Naive thymus-derived CD4-positive, alpha-beta T cell (primary cell): ENCODE results near the gene APPBP2. TPM values are rescaled to one million over a fixed set of nuclear protein-coding genes. Genes with fewer than 3 reads are reported as not detected.

Experiments
- ATAC-seq: fragments of 150-1000 bp; cut with Tn5 transposase; 2 replicates; pipeline ENCODE4 v1.10.0; 2021; ENCODE audit warnings: mild to moderate bottlenecking, moderate library complexity
- CTCF ChIA-PET: fragments of 350-600 bp; sonication (Branson Sonifier 250); formaldehyde crosslinking; loops from one replicate; lab custom pipeline; 2021; ENCODE audit warnings: antibody characterized with exemption; lab: Charles Lee
- POLR2A ChIA-PET: fragments of 350-600 bp; sonication (Branson Sonifier 250); formaldehyde crosslinking; loops from one replicate; lab custom pipeline; 2021; ENCODE audit warnings: antibody characterized with exemption, inconsistent platforms; lab: Charles Lee
- DNase-seq, 9 donors: peaks; one replicate each; pipeline versions ENCODE4 v3.0.0 to v3.0.0-alpha.2; 2020 to 2022; ENCODE audit warnings: mixed read lengths in 1 of 9
- H3K27ac ChIP-seq: one replicate; pipeline ENCODE4 v1.7.0; 2013; ENCODE audit warnings: mild to moderate bottlenecking, low read depth, low read length, moderate library complexity
- H3K27me3 ChIP-seq, 2 donors: one replicate each; pipeline ENCODE4 v1.7.0; 2013; ENCODE audit warnings: low read length in 2 of 2, mild to moderate bottlenecking in 2 of 2, moderate library complexity in 2 of 2; ENCODE audit not compliant: control insufficient read depth in 2 of 2, insufficient read depth in 2 of 2
- H3K36me3 ChIP-seq, 3 experiments: 1 replicate in 2 of 3; 2 replicates in 1 of 3; pipeline ENCODE4 v1.7.0; 2013; ENCODE audit warnings: low read length in 3 of 3, mild to moderate bottlenecking in 3 of 3, moderate library complexity in 1 of 3; ENCODE audit not compliant: insufficient read depth in 3 of 3, control insufficient read depth in 2 of 3
- H3K4me1 ChIP-seq, 2 donors: one replicate each; pipeline ENCODE4 v1.7.0; 2013; ENCODE audit warnings: low read length in 2 of 2, mild to moderate bottlenecking in 2 of 2, moderate library complexity in 1 of 2; ENCODE audit not compliant: control insufficient read depth in 2 of 2, insufficient read depth in 2 of 2
- H3K4me3 ChIP-seq: 2 replicates; pipeline ENCODE4 v1.7.0; 2013; ENCODE audit warnings: mild to moderate bottlenecking, low read length
- H3K9me3 ChIP-seq, 3 experiments: 1 replicate in 2 of 3; 2 replicates in 1 of 3; pipeline ENCODE4 v1.7.0; 2013; ENCODE audit warnings: low read length in 3 of 3; ENCODE audit not compliant: control insufficient read depth in 2 of 3
- H3K27ac Mint-ChIP-seq, 9 donors: one replicate each; pipeline ENCODE4 v1.8.0; 2020 to 2022; ENCODE audit warnings: mixed read lengths in 9 of 9, mild to moderate bottlenecking in 8 of 9, moderate library complexity in 5 of 9, inconsistent platforms in 2 of 9
- H3K27me3 Mint-ChIP-seq, 5 donors: one replicate each; pipeline ENCODE4 v1.8.0; 2021 to 2022; ENCODE audit warnings: mixed read lengths in 5 of 5, mild to moderate bottlenecking in 1 of 5
- H3K36me3 Mint-ChIP-seq, 5 donors: one replicate each; pipeline ENCODE4 v1.8.0; 2020 to 2022; ENCODE audit warnings: mixed read lengths in 5 of 5, mild to moderate bottlenecking in 3 of 5, inconsistent platforms in 1 of 5
- H3K4me1 Mint-ChIP-seq, 7 donors: one replicate each; pipeline ENCODE4 v1.8.0; 2020 to 2022; ENCODE audit warnings: mixed read lengths in 7 of 7, mild to moderate bottlenecking in 3 of 7, inconsistent platforms in 1 of 7
- H3K4me3 Mint-ChIP-seq, 10 donors: one replicate each; pipeline ENCODE4 v1.8.0; 2020 to 2022; ENCODE audit warnings: mild to moderate bottlenecking in 10 of 10, mixed read lengths in 10 of 10, moderate library complexity in 6 of 10, inconsistent platforms in 2 of 10
- H3K9me3 Mint-ChIP-seq, 11 donors: one replicate each; pipeline ENCODE4 v1.8.0; 2020 to 2022; ENCODE audit warnings: mixed read lengths in 11 of 11, mild to moderate bottlenecking in 4 of 11, inconsistent platforms in 1 of 11, moderate library complexity in 1 of 11
- intact Hi-C, 2 donors: fragments of 100-400 bp; cut with micrococcal nuclease; formaldehyde crosslinking; loops; one replicate each; pipeline ENCODE4 v1.15.1; 2023
- polyA plus RNA-seq, 2 donors: library from polyadenylated mRNA; unstranded; fragments of 300-500 nt; fragmentation: Illumina TruSeq; gene quantifications; one replicate each; pipeline ENCODE4 v1.2.3, GENCODE V29; 2021
- total RNA-seq, 6 experiments: library from RNA in 5 of 6; stranded (reverse) in 5 of 6; gene quantifications; 1 replicate in 5 of 6; 2 replicates in 1 of 6; pipeline ENCODE4 v1.2.3 and lab custom pipeline; 2021 to 2026

APPBP2 gene
- total and polyA plus RNA-seq, 7 experiments from 2014 or later: 23.4 to 47.5 (median 29.0) TPM

DNA sequence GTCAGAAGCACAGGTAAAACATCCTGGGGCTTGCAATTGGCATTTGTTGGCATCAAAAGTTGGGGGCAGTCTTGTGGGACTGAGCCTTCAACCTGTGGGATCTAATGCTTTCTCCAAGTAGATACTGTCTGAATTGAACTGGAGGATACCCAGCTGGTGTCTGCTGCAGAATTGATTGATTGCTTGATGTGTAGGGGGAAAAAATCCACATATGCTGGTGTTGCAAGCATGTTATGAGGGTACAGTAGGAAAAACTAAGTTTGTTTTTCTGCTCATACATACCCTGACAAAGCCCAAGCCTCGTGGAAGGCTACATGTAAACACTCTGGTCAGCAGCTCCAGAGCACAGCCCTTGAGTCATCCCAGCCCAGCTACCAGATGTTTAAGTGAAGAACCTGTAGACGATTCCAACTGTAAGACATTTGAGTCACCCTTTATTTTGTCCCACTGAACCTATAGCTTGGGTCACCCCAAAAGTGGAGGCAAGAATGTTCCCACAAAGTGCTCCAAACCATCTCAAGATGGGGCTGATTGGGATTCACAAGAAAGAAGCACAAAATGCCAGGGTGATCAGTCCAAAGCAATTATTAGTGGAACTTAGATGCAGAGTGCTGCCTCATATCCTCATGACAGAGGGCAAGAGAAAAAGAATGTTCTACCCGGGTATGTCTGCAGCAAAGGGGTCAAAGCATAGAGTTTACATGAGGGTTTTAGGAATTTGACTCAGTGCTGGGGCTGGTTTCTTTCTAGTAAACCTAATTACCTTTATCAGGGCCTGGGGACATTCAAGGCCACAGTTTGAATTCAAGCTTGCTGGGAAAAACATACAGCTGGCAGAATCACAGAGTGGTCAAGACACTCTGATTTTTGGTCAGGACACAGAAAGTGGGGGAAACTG, 9.6 kb upstream of the APPBP2 start:
- ChIA-PET CTCF (no interaction called here), POLR2A (interaction anchor here (0.9 kb wide), 1 partner anchor 8 kb away, joined by 4 read pairs; no protein-coding TSS in a partner anchor)
- Histone ChIP-seq H3K4me1 (no peaks in the 10 kb centered on the region), H3K27ac (no peak overlapping the region), H3K36me3 (no peaks in the 10 kb centered on the region), H3K27me3 (no peaks in the 10 kb centered on the region), H3K9me3 (no peaks in the 10 kb centered on the region), H3K4me3 (no peak overlapping the region)
- ATAC-seq (no peak), DNase-seq (no peak)
- Mint-ChIP-seq H3K4me1 (peaks cover 0 to 2% (median 0%) of the 10 kb centered on the region in 7 donors), H3K36me3 (peaks cover 0 to 4% (median 0%) of the 10 kb centered on the region in 5 donors), H3K27ac (peak overlapping the region in 1 of 9 donors; percentile 25), H3K4me3 (no peak overlapping the region), H3K27me3 (peaks cover 0 to 5% (median 4%) of the 10 kb centered on the region in 5 donors), H3K9me3 (no peaks in the 10 kb centered on the region)
- intact Hi-C loops: no loop called here

DNA sequence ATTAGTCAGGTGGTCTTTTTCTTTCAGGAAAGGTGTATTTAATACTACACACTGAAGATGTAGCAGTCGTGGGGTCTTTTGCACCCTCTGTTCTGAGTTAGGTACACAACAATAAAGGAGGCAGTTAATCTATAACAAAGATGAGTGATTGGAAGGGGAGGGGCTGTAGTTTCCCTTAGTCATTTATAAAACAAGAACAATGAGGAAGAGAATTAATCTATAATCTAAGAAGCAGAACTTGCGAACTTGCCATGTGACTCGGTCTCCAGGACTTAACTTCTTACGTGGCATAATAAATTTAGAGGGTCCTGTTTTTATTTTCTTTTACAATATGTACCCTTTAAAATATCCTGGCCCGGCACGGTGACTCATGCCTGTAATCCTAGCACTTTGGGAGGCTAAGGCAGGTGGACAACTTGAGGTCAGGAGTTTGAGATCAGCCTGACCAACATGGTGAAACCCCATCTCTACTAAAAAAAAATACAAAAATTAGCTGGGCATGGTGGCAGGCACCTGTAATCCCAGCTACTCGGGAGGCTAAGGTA, 8.6 kb upstream of the APPBP2 start:
- intact Hi-C loops: no loop called here
- ChIA-PET POLR2A (no interaction called here), CTCF (no interaction called here)
- H3K27ac ChIP-seq: no peak overlapping the region
- H3K9me3 ChIP-seq: no peaks in the 10 kb centered on the region
- no peak overlapping the region for H3K4me3 Mint-ChIP-seq
- H3K4me3 ChIP-seq: no peak overlapping the region
- H3K4me1 Mint-ChIP-seq: peaks cover 0 to 2% (median 0%) of the 10 kb centered on the region in 7 donors
- H3K4me1 ChIP-seq: no peaks in the 10 kb centered on the region
- H3K27me3 ChIP-seq: no peaks in the 10 kb centered on the region
- no peaks in the 10 kb centered on the region for H3K36me3 ChIP-seq
- H3K9me3 Mint-ChIP-seq: no peaks in the 10 kb centered on the region
- H3K27me3 Mint-ChIP-seq: peaks cover 0 to 5% (median 4%) of the 10 kb centered on the region in 5 donors
- peaks cover 0 to 4% (median 0%) of the 10 kb centered on the region in 5 donors for H3K36me3 Mint-ChIP-seq
- ATAC-seq: no peak
- no peak overlapping the region for H3K27ac Mint-ChIP-seq
- no peak for DNase-seq

DNA sequence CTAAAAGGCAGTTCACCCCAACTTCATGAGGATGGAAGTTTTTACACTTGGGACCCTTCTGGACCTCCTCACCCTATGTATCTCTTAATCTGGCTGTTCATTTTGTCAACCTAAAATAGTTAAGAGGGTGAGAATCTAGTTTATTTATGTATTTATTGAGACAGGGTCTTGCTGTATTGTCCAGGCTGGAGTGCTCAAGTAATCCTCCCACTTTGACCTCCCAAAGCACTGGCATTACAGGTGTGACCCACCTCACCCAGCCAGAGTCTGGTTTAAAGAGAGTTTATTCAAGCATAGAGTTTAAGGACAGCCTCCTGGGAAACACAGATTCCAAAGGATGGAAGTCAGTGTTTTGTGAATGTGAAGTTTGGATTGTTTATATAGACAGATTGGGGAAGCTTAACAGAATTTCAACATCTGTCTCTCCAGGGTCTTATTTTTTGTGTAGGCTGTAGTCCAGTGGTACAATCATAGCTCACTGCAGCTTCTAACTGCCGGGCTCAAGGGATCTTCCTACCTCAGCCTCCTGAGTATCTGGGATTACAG, 8.0 kb upstream of the APPBP2 start:
- DNase-seq (no peak), ATAC-seq (no peak)
- no peaks in the 10 kb centered on the region for H3K9me3 Mint-ChIP-seq
- peaks cover 0 to 4% (median 0%) of the 10 kb centered on the region in 5 donors for H3K36me3 Mint-ChIP-seq
- ChIA-PET POLR2A (no interaction called here), CTCF (no interaction called here)
- no peak overlapping the region for H3K27ac ChIP-seq
- H3K9me3 ChIP-seq: no peaks in the 10 kb centered on the region
- no peaks in the 10 kb centered on the region for H3K27me3 ChIP-seq
- H3K4me1 Mint-ChIP-seq: peaks cover 0 to 2% (median 0%) of the 10 kb centered on the region in 7 donors
- no peak overlapping the region for H3K4me3 Mint-ChIP-seq
- H3K27me3 Mint-ChIP-seq: peaks cover 0 to 5% (median 4%) of the 10 kb centered on the region in 5 donors
- intact Hi-C loops: no loop called here
- H3K27ac Mint-ChIP-seq: no peak overlapping the region
- no peaks in the 10 kb centered on the region for H3K36me3 ChIP-seq
- H3K4me3 ChIP-seq: no peak overlapping the region
- no peaks in the 10 kb centered on the region for H3K4me1 ChIP-seq

DNA sequence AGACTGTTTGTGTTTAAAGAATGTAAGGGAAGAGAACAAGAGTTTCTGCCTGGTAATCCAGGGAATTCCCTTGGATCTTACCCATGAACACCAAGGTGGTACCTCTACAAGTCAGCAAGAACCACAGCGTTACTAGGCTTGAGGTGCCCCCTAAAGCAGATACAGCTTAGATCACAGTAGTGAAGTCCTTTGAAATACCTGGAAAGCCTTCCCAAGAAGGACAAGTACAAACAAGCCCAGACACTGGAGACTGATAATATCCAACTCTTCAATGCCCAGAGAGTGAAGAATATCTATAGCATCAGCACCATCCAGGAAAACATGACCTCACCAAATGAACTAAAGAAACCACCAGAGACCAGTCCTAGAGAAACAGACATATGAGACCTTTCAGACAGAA, 3.8 kb upstream of the APPBP2 start:
- H3K27me3 ChIP-seq: no peaks in the 10 kb centered on the region
- ChIA-PET CTCF (no interaction called here), POLR2A (no interaction called here)
- Mint-ChIP-seq H3K4me3 (no peak overlapping the region), H3K27ac (no peak overlapping the region), H3K9me3 (no peaks in the 10 kb centered on the region), H3K4me1 (peaks cover 5 to 24% (median 19%) of the 10 kb centered on the region in 7 donors), H3K36me3 (peaks cover 0 to 4% (median 0%) of the 10 kb centered on the region in 5 donors), H3K27me3 (peaks cover 0 to 2% (median 0%) of the 10 kb centered on the region in 5 donors)
- ATAC-seq (no peak), DNase-seq (no peak)
- H3K9me3 ChIP-seq: no peaks in the 10 kb centered on the region
- H3K4me3 ChIP-seq: no peak overlapping the region
- H3K36me3 ChIP-seq: peaks cover 0 to 12% (median 0%) of the 10 kb centered on the region in 3 experiments
- intact Hi-C loops: loop anchor here (5.0 to 10.0 kb wide), 5 partner anchors 107 to 1537 kb away; partner anchors contain the start of genes DHX40 (in 1 of the 2) and MED13 (in 1 of the 2)
- H3K4me1 ChIP-seq: peaks cover 0 to 4% of the 10 kb centered on the region in 2 donors
- H3K27ac ChIP-seq: no peak overlapping the region

DNA sequence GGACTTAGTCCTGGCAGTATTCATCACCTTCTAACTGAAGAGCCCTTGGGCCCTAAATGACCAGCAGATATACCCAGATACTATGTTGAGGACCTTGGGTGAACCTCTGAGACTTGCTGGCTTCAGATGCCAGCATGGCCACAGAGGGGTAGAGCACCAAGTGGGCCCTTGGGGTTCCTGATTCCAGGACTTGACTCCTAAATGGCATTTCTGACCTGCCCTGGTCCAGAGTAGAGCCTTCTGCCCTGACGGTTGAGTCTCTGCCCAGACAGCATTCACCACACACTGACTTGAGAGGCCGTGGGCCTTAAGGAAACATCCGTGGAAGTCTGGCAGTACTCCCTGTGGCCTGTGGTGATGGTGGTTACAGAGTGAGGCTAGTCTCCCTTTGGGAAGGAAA, 2.8 kb upstream of the APPBP2 start:
- intact Hi-C loops: loop anchor here (5.0 to 10.0 kb wide), 5 partner anchors 108 to 1538 kb away; partner anchors contain the start of genes DHX40 (in 1 of the 2) and MED13 (in 1 of the 2)
- no peak overlapping the region for H3K4me3 Mint-ChIP-seq
- H3K27me3 ChIP-seq: no peaks in the 10 kb centered on the region
- CTCF ChIA-PET: no interaction called here
- no peak overlapping the region for H3K27ac ChIP-seq
- H3K36me3 Mint-ChIP-seq: peaks cover 0 to 4% (median 0%) of the 10 kb centered on the region in 5 donors
- no peaks in the 10 kb centered on the region for H3K9me3 Mint-ChIP-seq
- peaks cover 0 to 12% (median 0%) of the 10 kb centered on the region in 3 experiments for H3K36me3 ChIP-seq
- POLR2A ChIA-PET: no interaction called here
- peaks cover 14 to 33% (median 28%) of the 10 kb centered on the region in 7 donors for H3K4me1 Mint-ChIP-seq
- H3K9me3 ChIP-seq: no peaks in the 10 kb centered on the region
- H3K4me3 ChIP-seq: no peak overlapping the region
- no peak overlapping the region for H3K27ac Mint-ChIP-seq
- ATAC-seq (no peak), DNase-seq (no peak)
- peaks cover 6 to 13% of the 10 kb centered on the region in 2 donors for H3K4me1 ChIP-seq
- peaks cover 0 to 2% (median 0%) of the 10 kb centered on the region in 5 donors for H3K27me3 Mint-ChIP-seq

DNA sequence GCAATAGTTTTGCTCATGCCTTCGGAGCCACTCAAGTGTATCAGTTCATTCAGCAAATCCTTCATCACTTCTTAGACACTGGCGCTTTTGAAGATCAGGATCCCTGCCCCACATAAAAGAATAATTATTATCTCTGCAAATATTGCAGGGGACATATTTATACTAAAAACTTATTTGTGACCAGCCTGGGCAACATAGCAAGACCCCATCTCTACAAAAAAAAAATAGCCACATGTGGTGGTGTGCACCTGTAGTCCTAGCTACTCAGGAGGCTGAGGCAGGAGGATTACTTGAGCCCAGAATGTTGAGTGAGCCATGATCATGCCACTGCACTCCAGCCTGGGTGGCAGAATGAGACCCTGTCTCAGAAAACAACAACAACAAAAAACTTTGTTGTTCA, 1.7 kb upstream of the APPBP2 start:
- peaks cover 0 to 7% (median 3%) of the 10 kb centered on the region in 5 donors for H3K36me3 Mint-ChIP-seq
- H3K9me3 Mint-ChIP-seq: no peaks in the 10 kb centered on the region
- peak overlapping the region in 1 of 9 donors; percentile 52 for H3K27ac Mint-ChIP-seq
- H3K4me1 Mint-ChIP-seq: peaks cover 17 to 45% (median 37%) of the 10 kb centered on the region in 7 donors
- Histone ChIP-seq H3K4me1 (peaks cover 13 to 15% of the 10 kb centered on the region in 2 donors), H3K9me3 (no peaks in the 10 kb centered on the region), H3K27me3 (no peaks in the 10 kb centered on the region), H3K36me3 (peaks cover 0 to 12% (median 0%) of the 10 kb centered on the region in 3 experiments), H3K27ac (no peak overlapping the region), H3K4me3 (no peak overlapping the region)
- POLR2A ChIA-PET: interaction anchor here (1.3 kb wide), 1 partner anchor 8 kb away, joined by 4 read pairs; no protein-coding TSS in a partner anchor
- H3K4me3 Mint-ChIP-seq: peak overlapping the region in 8 of 10 donors; percentile 31 to 99 (median 46)
- H3K27me3 Mint-ChIP-seq: peaks cover 0 to 2% (median 0%) of the 10 kb centered on the region in 5 donors
- no peak for ATAC-seq
- intact Hi-C loops: loop anchor here (5.0 to 10.0 kb wide), 5 partner anchors 110 to 1540 kb away; partner anchors contain the start of genes DHX40 (in 1 of the 2) and MED13 (in 1 of the 2)
- CTCF ChIA-PET: no interaction called here
- no peak for DNase-seq
